ENCODE data around the gene TMEM184B.
"Not testable (repeated sequence)": the region's sequence is repeated elsewhere in the genome, so short reads cannot be mapped to it uniquely, and the experiment has no call there.

The TMEM184B gene

GRCh38 chr22:38177926-38178604 lies 94.7 kb downstream of the TMEM184B start:
- no peak for TF ChIP-seq CTCF (IDR thresholded peaks at IDR 0.05; ENCODE audit: low read depth, low read length)
- peak; percentile 78 for DNase-seq (ENCODE audit: extremely low read depth, low read depth)

DNA sequence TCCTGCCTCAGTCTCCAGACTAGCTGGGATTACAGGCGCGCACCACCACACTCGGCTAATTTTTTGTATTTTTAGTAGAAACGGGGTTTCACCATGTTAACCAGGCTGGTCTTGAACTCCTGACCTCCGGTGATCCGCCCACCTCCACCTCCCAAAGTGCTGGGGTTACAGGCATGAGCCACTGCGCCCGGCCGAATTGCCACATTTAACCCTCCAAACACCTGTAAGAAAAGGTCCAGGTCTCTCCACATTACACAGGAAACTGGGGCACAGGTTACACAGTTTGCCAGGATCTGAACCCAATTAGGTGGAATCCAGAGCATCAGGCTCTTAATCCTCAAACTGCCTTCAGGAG lies 95.3 kb downstream of the TMEM184B start:
- not testable (repeated sequence) for DNase-seq (ENCODE audit: extremely low read depth, low read depth)

- no peak for DNase-seq (ENCODE audit: extremely low read depth, low read depth)
- TF ChIP-seq CTCF (IDR thresholded peaks at IDR 0.05; ENCODE audit: low read depth, low read length), result no peak
Observed at GRCh38 chr22:38177044-38177443, 95.8 kb downstream of the TMEM184B start.

DNA sequence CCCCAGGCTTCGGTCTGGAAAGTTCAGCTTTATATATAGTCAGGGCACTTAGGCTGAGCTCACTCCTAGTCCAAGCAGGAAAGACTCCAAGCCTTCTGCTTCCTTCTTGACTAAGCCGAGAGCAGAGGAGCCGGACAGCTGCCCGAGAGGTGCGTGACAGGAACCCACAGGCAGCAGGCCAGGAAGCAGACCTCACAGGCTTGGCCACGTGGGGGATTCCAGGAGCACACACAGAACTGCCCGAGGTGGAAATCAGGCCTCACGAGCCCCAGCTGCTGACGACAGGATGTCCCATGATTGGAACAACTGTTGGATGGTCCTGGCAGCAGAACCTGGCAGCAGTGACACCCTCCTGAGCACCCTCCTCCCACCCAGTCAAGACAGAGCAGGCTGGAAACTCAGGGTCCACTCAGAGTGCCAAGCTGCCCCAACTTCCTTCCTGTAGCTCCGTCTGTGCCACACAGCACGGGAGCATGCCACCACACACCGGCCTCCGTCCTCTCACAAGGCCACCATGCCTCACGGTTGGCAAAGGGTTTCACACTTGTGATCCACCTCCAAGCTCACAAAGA lies 96.6 kb downstream of the TMEM184B start:
- peak; percentile 89 for DNase-seq (ENCODE audit: extremely low read depth, low read depth)
- TF ChIP-seq CTCF (IDR thresholded peaks at IDR 0.05; ENCODE audit: low read depth, low read length), result no peak

DNA sequence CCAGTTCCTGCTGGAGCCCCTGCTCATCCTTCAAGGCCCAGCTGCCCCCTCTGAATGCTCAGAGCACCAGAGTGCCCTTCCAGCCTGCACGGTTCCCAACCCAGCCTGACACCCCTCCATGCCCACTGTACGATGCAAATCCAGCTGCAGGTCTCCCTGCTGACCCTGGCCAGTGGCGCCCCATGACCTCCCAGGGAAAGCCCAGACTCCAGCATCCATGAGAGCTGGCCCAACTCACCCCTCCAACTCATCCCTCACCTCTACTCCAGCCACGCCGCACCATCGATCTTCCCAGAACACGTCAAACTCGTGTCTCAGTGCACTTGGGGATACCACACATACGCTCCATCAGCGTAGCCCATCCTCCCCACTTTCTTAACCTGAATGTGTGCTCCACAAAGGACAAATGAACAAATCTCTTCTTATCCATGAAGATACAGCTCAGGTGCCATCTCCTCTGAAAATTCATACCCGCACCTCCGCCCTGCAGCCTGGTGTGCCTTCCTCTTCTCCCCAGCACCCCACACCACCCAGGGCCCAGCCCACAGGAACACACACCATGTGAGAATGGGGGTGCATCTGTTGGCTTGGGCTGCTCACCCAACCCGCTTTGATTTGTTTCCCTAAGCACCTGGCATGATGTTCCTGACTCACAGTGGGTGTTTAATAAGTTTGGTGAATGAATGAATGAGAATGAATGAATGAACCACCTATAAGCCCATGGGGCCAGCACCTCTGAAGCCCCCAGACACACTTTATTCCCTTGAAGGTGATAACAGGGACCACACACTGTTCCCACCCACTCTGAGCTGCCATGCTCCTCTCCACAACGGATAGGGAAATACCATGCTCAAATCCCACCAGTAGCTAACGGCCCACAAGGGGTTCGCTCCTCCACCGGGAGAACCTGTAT lies 97.3 kb downstream of the TMEM184B start:
- no peak for DNase-seq (ENCODE audit: extremely low read depth, low read depth)
- no peak for TF ChIP-seq CTCF (IDR thresholded peaks at IDR 0.05; ENCODE audit: low read depth, low read length)

- TF ChIP-seq CTCF (IDR thresholded peaks at IDR 0.05; ENCODE audit: low read depth, low read length), result no peak
Observed at GRCh38 chr22:38174626-38175025, 98.2 kb downstream of the TMEM184B start.

GRCh38 chr22:38173641-38173906 lies 99.2 kb downstream of the TMEM184B start:
- DNase-seq (ENCODE audit: extremely low read depth, low read depth), result no peak
- no peak for TF ChIP-seq CTCF (IDR thresholded peaks at IDR 0.05; ENCODE audit: low read depth, low read length)

More at GRCh38 chr22:38174626-38175025, 98.2 kb downstream of the TMEM184B start:
- no peak for DNase-seq (ENCODE audit: extremely low read depth, low read depth)
